Measurements from ENCODE around the gene ELMOD3.
"Not testable (repeated sequence)": the region's sequence is repeated elsewhere in the genome, so short reads cannot be mapped to it uniquely, and the experiment has no call there.

The ELMOD3 gene

DNA sequence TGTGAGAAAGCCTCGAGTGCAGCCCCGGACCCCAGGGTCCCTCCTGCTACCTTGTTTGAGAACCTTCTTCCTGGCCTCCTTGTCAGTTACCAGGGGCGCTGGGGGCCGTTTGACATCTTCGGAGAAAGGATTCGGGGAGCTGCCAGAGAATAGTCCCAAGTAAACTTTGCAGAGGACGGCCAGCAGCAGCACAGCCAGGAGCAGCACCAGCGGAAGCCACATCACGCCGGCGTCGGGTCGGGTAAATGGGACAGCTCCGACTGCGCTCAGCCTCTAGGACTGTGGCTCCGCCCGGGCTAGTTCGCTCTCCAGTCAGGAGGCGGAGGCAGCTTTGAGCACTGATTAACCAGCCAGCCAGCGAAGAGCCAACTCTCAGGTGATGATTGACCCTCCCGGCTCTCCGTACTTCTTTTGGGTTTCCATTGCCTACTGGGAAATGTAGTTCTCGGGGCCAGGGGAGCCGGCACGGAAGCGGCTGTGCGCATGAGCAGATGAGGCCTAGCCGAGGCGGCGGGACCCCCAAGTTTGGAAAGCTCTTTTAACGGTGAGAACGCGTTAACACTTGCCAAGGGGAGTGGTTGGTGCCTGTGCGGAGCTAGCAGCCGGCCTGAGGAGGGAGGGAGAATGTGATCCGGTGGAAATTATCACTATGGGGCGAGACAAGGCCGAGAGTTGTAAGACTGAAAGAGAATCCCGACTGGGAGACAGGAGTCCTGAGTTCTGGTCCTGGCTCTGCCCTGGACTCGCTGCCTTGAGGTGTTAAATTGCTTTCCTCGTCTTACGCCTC lies at the start of gene ELMOD3, which contains the start of gene RETSAT:
TSS of gene ELMOD3 (plus strand) at position 484 of the 787 bp plus-strand sequence. CDS start 2,430 bp downstream, outside the sequence.
TSS of gene RETSAT (minus strand) at position 243 of the 787 bp plus-strand sequence. CDS start at position 222, 21 bp downstream.
- DNase-seq: peak; percentile 99

DNA sequence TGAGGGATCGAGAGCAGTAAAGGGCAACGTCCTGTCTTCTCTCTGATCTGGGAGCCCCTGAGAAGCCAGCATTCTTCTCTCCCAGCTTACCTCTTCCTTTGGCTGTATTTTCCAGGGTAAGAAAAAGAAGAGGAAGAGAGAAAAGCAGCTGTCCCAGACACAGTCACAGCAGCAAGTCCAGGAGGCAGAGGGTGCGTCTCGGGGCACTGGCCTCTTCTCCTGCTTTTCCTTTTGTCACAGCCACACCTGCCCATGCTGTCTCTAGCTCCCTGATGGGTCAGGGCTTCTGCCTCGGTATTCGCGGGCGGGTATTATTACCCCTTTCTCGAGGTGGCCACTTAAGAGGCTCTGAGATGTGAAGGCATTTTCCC lies 47.1 kb upstream of the ELMOD3 start:
- DNase-seq: no peak

DNA sequence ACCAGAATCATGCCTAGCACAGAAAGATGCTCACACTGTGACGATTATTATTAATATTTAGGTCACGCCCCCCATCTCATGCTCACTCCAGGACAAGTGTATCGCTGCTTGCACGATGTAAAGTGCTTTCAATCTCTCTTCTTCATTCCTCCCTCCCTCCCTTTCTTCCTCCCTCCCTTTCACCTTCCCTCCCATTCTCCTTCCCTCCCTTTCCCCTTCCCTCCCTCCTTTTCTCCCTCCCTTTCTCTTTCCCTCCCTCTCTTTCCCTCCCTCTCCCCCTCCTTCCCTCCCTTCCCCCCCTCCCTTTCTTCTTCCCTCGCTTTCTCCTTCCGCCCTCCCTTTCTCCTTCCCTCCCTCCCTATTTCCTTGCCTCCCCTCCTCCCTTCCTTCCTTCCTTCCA lies 46.4 kb upstream of the ELMOD3 start:
- DNase-seq: no peak

DNA sequence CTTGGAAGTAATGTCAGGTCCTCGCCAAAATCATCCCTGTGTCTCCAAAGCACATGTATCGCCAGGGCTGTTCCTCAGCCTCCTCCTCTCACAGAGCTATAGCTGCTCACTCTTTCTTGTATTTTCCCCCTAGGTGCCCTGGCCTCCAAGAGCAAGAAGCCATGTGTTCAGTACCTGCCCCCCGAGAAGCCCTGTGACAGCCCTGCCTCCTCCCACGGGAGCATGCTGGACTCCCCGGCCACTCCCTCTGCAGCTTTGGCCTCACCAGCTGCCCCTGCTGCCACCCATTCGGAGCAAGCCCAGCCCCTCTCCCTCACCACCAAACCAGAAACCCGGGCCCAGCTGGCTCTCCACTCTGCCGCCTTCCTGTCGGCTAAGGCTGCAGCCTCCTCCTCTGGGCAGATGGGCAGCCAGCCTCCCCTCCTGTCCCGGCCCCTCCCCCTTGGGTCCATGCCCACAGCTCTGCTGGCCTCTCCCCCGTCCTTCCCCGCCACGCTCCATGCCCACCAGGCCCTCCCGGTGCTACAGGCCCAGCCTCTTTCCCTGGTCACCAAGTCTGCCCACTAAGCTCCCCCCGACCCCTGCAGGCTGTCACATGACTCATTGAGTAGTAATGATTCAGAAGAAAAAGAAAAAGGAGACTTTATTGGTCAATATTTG lies 45.5 kb upstream of the ELMOD3 start:
- no peak for DNase-seq

DNA sequence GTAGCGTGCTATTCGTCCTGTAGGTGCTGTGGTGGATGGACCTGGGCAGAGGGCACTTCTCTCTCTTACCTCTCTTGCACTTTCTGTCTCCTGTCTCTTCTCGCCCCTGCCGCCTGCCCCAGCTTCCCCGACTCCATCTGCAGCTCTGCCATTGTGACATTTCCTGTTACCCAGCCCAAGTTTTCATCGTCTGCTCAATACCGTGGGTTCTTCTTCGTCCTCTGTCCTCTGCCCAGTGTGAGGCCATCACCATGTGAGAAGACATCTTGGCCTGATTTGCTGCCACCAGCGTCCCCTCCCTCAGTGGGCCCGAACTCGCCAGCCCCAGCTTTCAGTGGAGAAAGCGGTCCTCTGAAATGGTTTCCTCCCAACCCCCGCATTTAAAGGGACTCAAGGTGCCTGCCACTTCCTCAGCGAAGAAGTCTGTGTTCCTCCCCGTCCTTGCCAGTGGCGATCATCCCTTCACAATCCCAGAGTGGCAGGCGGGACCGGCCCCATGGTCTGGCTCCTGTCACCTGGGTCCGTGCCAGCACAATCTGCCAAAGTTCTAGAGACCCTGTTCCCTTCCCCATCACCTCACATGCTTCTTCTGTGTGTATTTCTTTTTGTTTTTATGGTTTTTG lies 44.8 kb upstream of the ELMOD3 start:
- DNase-seq: peak; percentile 21

DNA sequence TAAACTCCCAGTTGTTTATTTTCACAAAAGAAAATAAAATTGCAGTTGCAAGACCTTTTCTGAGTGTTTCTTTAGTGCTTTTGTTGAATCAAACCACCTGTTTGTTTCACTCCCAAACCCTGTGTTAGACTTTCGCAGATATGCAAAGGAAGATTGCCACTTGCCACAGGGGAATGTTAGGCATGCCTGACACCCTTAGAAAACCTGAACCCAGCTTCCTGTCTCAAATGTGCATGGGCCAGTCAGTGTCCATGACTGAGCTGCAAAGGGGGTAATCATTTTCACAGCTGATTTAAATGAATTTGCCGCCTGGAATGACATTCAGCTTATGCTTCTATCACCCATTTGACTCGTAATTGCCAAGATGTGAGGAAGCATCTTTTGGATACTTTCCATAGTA lies 44.2 kb upstream of the ELMOD3 start:
- DNase-seq: no peak

DNA sequence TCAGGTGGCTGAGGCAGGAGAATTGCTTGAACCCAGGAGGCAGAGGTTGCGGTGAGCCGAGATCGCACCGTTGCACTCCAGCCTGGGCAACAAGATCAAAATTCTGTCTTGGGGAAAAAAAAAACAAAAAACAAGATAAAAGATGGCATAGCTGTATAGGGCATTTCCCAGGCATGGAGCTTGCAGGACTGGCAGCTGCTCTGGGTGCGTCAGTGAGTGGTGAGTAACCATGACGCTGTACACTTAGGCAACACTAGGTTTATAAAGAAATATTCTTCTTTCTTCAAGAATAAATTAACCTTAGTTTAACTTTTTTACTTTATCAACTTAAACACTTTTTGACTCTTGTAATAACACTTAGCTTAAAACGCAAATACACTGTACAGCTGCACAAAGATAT lies 42.2 kb upstream of the ELMOD3 start:
- DNase-seq: no peak

DNA sequence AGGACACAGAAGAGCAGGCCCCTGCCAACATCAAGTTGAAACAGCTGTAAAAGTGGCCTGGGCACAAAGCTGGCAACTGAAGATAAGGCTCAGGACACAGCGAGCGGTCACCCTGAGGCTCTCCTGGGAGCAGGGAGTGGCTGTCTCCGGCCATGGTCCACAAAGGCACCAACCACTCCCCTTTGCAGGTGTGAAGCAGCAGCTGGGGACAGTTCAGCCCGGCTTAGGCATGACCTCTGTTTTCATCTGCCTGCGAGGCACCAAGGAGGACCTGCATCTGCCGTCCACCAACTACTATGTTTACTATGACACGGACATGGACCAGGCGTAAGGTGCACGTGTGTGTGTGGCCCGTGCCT lies 39.7 kb upstream of the ELMOD3 start:
- DNase-seq: no peak

DNA sequence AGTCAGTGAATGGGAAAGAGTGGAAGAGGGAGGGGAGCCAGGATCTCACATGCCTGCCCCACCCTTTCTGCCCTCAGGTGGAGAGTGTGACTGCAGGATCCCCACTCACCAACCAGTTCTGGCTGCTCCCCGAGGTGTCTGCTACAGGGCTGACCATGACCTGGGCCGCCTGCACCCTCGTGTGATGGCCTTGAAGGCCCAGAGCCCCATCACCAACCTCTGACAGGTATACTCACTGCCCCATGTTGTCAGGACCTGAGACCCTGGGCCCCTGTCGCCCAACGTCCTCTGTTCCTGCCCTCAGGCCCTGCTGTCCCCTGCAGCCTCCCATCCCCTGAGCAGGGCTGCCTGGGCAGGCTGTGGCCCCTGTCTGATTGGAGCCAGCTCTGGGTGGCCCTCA lies 38.6 kb upstream of the ELMOD3 start:
- not testable (repeated sequence) for DNase-seq

DNA sequence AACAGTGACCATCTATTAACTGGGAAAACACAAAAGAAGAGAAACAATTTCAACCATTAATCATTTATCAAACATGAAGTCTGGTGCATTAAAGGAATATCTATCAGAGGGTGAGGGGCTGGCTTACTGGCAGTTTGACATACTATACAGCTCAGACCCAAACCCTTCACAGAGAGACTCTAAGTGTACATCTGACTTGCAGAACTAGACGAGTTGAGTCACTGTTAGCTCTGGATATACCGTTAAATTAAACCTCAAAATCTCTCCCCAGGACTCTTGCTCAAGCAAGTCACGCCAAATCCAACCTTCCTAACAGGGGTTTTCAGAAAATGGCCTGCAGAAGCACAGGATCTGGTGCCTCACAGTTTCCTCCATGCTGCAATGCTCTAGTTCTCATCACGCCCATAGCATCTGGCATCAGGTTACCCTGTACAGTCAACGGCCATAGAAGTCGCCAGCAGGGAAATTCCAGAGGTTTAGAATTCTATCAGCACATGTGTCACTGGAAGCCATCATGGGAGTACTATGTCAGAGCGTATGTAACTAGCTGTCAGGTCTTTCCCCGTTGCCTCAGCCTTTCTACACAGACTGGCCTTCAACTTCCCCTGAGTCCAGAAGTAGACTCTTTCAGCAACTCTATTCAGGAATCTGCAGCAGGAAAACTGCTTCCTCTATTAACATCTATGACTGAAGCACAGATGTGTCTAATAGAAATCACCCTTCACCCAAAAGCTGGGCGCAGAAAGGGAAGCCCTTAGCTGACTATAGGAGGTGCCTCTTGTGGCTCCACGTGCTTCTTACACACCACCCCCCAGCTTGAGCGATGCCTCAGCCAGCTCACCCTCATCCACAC lies 36.1 kb upstream of the ELMOD3 start:
- peak; percentile 22 for DNase-seq

DNA sequence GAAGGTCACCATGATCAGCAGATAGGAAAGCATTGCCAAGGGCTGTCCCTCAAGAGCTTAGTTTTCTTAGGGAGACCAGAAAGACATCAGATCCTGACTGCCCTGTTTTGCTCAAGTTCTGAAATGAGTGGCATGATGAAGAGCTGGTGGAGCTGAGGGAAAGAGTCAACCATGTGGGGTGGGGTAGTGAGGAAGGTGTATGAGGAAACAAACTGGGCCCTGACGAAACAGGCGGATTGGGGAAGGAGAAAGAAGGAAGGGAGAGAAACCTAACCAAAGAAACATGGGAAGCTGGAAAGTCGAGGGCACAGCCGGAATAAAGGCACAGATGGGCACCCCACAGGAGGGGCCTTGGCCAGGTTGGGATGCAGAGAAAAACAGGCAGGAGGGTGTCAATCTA lies 34.8 kb upstream of the ELMOD3 start:
- DNase-seq: no peak

DNA sequence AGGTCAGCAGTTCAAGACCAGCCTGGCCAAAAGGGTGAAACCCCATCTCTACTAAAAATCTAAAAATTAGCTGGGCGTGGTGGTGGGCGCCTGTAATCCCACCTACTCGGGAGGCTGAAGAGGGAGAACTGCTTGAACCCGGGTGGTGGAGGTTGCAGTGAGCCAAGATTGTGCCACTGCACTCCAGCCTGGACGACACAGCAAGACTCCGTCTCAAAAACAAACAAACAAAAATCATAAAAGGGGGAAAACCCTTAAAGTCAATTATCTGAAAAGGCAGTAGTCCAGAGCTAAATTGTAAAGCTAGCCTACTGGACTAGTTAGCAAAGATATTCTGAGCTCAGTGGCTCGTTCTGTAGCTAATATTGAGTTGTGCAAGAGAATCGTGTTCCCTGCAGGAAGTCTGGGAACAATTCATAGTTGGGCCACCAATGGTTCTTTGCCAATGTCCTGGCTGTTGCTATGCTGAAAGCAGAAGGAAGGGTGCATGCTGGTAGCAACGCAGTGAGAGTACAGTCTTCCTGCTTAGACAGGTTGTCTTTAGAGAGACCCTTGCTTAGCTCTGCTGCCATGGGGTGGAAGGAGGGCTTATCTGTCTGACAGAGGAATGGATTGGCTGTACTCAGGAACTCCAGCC lies 31.1 kb upstream of the ELMOD3 start:
- no peak for DNase-seq

DNA sequence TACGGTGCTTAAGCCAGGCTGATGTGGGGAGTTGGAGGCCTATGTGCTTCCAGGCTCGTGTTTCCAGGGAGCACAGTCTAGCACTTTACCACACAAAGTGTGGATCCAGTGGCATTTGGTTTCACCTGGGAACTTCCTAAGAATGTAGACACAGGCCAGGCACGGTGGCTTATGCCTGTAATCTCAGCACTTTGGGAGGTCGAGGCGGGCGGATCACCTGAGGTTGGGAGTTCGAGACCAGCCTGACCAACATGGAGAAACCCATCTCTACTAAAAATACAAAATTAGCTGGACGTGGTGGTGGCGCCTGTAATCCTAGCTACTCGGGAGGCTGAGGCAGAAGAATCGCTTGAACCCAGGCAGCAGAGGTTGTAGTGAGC lies 30.6 kb upstream of the ELMOD3 start:
- DNase-seq: not testable (repeated sequence)

DNA sequence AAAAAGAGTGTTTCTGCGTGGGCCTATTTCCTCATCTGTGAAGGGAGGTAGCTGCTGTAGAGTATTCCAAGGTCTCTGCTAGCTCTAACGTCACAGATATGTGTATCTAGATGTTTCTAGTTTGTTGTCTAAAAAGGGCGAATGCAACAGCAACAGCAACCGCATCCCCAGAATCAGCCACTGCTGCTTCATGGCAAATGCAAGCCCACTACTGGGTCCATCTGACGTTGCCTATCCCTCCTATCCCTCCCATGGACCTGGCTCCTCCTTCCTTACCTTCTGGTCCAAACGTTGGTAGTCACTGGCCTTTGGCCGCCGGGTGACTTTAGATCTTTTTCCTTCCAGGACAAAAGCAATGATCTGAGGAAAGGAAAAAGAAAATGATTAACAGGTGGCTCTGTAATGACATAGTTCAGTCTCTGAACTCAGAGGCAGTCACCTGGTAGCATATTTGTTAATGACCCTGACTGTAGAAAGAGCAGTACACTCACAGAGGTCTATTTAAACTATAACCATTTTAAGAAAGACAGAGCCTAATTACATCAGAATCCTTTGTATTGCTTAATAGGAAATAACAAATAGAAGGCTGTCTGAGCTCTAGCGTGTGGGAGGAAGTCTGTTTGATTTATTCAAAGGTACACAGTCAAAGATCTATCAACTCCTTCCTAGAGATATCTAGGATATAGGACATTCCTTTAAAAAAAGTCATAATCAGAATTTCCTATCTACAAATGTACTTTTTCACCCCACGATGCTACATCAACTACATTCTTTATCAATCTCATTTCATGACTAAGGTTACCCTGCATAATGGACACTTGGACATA lies 29.7 kb upstream of the ELMOD3 start:
- no peak for DNase-seq

DNA sequence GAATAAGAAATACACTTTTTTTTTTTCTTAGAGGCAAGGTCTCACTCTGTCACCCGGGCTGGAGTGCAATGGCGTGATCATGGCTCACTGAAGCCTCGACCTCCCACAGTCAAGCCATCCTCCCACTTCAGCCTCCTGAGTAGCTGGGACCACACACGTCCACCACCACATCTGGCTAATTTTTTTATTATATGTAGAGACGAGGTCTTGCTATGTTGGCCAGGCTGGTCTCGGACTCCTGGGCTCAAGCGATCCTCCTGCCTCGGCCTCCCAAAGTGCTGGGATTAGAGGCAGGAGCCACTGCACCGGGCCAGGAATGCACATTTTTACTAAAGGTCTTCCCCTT lies 29.1 kb upstream of the ELMOD3 start:
- no peak for DNase-seq

DNA sequence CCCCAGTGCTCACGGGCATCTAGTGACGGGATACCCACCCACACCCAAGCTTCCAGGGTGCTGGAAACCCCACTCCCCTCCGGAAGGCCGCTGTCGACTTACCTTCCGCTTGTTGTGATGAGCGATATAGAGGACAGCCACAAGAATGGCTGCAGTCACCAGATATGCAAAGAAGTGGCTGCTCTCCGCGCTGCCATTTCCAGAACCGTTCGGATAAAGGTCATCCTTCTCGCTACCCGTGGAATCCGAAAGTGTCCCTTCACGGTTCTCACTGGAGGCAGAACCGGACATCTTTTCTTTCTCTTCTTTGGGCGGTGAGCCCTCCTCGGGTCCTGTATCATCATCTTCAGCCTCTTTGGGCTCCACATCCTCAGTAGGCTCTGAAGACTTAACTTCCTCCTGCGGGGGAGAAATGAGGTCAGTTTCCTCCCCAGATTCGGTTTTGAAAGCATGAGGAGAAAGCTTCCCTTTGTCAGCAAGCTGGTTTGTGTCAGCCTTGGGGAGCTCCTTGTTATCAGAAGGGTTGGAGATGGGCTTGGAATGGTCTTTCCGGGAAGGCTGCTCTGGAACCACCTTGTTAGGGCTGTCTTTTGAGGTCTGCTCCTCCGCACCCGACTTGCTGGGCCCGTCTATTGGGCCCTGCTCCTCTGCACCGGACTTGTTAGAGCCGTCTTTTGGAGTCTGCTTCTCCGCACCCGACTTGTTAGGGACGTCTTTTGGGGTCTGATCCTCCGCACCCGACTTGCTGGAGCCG lies 28.0 kb upstream of the ELMOD3 start:
- peak; percentile 63 for DNase-seq

DNA sequence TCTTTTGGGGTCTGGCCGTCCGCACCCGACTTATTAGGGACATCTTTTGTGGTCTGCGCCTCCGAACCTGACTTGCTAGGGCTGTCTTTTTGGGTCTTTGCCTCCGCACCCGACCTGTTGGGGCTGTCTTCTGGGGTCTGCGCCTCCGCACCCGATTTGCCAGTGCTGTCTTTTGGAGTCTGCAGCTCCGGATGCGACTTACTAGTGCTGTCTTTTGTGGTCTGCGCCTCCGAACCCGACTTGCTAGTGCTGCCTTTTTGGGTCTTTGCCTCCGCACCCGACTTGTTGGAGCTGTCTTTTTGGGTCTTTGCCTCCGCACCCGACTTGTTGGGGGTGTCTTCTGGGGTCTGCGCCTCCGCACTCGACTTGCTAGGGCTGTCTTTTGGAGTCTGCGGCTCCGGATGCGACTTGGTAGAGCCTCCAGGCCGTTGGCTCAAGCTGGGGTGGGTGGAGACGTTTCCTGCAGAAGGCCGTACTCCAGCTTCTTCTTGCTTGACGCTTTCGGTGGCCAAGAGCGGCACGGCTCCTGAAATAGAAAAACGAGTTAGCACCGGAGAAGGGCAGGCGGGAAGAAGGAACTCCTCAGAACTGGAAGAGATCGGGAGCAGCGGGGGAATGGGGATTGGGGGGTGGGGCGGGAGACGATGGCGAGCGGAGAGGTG lies 27.3 kb upstream of the ELMOD3 start:
- peak; percentile 52 for DNase-seq

DNA sequence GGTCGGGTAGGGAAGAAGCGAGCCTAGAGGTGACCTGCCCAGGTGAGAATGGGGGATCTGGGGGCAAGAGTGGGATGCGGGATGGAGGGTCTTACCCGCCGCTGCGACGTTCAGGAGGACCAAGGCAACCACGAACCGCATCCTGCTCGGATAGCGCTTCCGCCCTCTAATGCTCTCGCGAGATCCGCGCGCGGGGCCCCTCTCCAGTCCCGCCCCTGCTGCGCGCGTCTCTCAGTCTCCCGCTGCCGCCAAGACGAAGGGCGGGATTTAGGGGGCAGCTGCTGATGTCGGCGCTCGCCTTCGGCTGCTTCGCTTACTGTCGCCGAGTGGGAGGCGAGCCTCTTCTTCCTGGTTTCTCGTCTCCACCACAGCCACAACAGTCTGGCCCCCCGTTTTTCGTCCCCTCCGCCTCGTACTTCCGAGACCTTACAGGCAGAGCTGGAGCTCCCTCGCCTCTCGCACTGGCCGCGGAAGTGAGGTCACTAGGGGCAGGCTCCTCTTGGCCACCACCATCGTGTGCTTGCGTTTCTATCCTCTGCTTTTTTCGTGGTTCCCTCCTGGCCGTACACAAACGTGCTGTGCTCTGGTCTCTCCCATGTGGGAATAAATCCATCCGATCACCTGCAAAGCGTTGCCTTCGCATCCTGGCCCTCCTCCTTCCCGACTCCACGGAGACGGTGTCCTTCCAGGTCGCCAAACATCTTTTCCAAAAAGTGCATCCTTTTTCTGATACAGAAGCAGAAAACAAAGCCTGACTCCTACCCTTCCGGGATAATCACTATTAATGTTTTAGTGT lies 26.5 kb upstream of the ELMOD3 start, which contains the start of gene TGOLN2:
TSS of gene TGOLN2 (minus strand) at position 168 of the 796 bp plus-strand sequence. CDS start at position 141, 27 bp downstream.
- peak; percentile 93 for DNase-seq

DNA sequence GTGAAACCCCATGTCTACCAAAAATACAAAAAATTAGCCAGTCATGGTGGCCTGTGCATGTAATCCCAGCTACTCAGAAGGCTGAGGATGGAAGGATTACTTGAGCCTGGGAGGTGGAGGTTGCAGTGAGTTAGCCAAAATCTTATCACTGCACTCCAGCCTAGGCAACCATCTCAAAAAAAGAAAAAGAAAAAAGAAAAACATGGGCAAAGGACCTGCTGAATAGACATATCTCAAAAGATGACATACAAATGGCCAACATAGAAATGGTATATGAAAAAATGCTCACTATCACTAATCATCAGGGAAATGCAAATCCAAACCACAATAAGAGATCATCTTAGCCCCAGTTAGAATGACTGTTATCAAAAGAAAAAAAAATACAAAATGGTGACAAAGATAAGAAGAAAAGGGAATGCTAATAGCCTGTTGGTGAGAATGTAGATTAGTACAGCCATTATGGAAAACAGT lies 25.4 kb upstream of the ELMOD3 start:
- DNase-seq: no peak
